CD4-positive, alpha-beta T cell treated with Interleukin-12 subunit alpha and Interleukin-12 subunit beta, for 1 hour (primary cell): Measurements from ENCODE around the gene IFRD2.
"Not testable (repeated sequence)": the region's sequence is repeated elsewhere in the genome, so short reads cannot be mapped to it uniquely, and the experiment has no call there.

Experiments
- DNase-seq: peaks from one replicate; pipeline ENCODE4 v3.0.0-alpha.2; 2020

Gene IFRD2

DNA sequence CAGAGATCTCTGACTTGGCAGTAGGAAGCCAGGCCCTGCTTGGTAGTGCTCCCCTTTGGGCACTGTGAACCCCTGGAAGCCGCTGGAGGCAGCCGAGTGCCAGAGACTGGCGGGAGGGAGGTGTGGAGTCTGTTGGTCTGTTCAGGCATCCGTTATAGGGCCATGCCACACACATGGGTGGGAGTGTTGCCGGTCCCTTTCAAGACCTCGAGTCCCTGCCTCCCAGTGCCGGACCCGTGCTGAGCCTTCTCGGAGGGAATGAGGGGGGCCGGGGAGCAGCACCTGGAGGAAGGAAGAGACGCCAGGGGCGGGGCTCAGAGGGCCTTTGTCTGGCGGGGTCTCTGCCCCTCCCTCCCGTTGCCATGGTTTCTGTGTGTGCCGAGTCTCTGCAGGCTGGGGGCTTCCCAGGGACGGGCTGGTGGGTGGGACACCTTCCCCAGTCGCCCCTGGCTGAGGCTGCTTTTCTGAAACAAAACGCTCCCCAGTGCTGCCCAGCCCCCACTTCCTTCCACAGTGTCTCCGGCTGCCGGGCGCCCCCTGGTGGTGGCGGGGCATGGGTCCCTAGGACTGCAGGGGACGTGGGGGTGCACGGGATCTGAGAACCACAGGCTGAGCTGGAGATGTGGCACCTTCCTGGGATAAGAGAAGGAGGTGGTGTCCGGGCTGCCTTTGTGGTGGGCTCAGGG lies 46.3 kb downstream of the IFRD2 start:
- DNase-seq: peak; percentile 94

DNA sequence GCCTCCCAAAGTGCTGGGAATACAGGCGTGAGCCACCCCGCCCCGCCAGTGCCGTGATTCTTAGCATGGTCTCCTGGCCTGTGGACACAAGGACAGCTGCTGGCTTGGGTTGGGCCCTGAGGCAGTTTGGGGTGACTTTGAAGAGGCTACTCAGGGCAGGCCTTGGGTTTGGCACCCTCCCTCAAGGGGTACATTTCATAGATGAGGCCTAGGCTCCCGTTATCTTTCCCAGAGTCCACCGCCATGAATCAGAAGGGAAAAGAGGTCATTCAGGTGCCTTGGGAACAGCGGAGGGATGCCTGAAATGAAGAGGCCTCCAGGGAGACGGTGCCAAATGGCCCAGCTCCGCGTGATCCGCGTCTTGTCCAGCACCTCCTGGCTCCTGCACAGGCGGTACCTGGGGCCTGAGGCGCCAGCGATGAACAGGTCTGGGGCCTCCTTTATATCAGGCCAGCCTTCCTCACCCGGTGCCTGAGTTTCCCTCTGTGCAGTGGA lies 46.9 kb downstream of the IFRD2 start:
- DNase-seq: no peak

DNA sequence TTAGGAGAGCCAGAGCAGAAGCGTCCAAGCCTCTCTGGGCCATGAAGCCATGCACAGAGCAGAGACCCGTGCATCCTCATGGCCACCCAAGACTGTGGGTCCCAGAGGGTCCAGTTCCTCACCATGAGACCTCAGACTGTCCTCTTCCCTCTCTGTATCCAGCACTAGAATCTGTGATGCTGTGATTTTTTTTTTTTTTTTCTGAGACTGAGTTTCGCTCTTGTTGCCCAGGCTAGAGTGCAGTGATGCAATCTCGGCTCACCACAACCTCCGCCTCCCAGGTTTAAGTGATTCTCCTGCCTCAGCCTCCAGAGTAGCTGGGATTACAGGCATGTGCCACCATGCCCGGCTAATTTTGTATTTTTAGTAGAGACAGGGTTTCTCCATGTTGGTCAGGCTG lies 47.4 kb downstream of the IFRD2 start:
- DNase-seq: not testable (repeated sequence)

- no peak for DNase-seq
Measured at GRCh38 chr3:50243543-50243895, 48.7 kb downstream of the IFRD2 start.

- peak; percentile 49 for DNase-seq
Measured at GRCh38 chr3:50242851-50243542, 49.2 kb downstream of the IFRD2 start.

DNA sequence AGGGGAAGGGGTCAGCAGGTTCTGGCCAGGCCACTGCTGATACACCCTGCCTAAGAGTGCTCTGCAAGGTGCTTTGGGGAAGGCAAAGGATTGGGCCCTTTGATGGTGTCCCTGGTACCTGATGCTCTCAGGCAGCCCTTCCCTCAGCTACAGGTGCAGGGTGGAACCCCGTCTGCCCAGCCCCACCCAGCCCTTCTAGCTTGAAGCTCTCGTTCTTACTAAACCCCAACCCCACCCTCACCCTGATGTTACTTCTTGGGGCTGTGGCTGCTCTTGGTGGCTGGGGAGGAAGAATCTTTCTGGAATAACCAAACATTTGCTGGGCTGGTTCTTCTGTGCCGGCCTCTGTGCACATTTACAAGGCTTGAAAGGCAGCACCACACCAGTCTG lies 49.9 kb downstream of the IFRD2 start:
- DNase-seq: no peak

GRCh38 chr3:50241713-50242380 lies 50.4 kb downstream of the IFRD2 start:
- no peak for DNase-seq

DNA sequence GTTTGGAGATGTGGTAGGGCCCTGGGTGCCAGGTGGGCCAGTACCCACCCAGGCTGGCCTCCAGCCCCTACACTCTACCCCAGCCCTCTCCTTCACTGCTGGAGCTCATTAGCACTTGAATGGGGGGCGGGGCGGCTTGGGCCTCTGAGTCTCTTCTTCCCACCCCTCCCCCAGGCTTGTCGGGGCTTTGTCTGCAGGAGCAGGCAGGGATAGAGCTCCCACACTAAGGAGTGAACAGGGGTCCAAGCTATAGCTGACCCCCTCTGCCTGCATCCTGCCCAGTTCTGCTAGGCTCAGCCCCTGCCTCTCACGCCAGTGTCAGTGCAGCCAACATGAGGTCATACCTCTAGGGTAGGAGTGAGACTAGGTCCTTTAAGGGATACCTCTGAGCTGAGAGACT lies 51.1 kb downstream of the IFRD2 start:
- no peak for DNase-seq

DNA sequence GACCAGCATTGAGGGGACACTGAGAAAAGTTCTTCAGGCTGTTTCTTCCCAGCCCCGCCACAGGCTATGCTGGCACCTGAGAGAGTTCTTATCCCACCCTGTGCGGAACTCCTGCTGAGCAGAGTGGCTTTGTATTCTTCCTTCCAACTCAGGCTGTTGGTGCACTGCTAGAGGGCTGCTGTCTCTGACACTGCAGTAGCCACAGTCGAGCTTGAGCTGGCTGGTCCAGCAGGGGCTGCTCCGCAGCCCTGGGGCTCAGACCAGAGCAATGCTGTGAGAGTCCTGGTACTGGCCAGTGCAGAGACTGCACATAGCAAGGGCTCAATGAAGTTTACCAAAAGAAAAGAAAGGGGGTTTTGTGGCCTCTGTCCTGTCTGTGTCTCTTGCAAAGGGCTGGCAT lies 52.6 kb downstream of the IFRD2 start:
- no peak for DNase-seq

DNA sequence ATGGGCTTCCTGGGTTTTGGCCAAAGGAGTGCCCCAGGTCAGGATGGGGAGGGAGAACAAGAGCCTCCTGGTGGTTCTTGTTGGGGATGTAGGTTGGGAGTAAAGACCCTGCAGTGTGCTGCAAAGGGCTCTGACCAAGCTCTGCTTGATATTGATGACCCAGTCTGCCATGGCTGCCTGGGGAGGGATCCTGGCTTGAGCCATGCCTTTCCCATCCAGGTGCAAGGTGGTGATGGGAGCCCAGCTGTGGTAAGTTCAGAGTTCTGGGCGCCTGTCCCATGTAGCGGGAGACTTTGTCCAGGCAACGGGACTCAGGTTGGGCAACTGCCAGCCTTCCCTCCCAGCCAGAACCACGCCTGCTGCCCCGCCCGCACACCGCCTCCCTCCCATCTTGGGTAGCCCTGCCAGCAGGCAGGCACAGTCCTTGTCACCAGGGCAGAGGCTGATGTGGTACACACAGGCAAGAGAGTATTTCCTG lies 53.6 kb downstream of the IFRD2 start:
- no peak for DNase-seq

DNA sequence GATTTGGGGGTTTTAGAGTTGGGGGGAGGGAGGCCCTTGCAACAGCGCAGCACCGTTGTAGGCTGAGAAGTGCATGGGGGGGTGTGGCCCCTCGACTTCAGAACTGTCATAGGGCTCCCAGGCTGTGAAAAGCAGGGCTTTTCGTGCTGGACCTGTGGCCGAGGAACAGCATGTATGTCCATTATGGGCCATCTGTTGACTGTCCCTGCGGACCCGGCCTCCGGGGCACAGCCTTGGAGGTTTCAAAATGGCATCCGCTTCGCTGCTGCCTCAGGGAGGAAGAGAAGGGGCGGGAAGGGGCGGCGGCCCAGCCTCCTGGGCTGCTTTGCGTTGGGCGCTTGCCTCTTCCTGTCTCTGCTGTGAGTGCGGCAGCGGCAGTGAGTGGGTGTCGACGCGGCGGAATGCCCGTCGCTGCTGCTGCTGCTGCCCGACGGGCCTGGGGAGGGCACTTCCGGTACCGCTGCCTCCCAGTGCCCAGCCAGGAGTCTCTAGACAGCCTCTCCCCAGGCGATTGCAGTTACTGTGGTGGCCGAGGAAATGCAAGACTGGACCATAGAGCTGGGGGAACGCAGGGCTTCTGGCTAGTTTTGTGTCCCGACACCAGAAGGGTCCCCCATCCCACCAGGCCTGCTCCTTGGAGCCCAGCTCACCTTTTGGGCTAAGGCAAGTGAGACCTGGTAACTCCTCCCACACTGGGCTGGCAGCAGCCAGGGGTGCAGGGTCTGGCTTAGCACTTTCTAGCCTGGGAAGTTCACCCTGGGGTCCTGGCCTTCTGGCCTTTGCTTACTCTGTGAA lies 54.3 kb downstream of the IFRD2 start:
- DNase-seq: peak; percentile 87
